Activated CD8-positive, alpha-beta memory T cell treated with anti-CD3 and anti-CD28 coated beads for 24 hours (primary cell): ENCODE data around the gene KCNIP4.

ENCODE experiments used
- DNase-seq: peaks from one replicate; pipeline ENCODE4 v3.0.0-alpha.2; 2020

The KCNIP4 gene

DNA sequence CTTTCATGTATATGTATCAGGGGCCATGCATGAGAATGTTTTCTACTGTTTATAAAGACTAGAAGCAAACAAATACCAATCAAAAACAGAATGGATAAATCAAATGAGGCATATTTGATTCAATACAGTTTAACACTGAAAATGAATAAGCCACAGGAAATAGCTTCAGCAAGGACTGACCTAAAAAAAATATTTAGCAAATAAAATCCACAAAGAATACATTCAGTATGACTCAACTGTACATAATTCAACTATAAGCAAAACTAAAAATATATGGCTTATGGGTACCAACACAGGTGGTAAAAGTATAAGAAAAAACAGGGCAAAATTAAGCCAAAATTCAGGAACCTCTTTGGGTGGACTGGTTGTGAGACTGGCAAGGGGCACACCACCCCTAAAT lies 112.9 kb downstream of the KCNIP4 start:
- no peak for DNase-seq

DNA sequence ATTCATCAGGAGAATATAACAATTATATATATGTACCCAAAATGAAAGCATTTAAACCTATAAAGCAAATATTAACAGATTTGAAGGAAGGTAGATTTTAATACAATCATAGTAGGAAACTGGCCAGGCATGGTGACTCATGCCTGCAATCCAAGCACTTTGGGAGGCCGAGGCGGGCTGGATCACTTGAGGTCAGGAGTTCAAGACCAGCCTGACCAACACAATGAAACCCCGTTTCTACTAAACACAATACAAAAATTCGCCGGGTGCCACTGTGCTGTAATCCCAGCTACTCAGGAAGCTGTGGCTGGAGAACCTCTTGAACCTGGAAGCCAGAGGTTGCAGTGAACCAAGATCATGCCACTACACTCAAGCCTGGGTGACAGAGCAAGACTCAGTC lies 118.3 kb downstream of the KCNIP4 start:
- DNase-seq: no peak

DNA sequence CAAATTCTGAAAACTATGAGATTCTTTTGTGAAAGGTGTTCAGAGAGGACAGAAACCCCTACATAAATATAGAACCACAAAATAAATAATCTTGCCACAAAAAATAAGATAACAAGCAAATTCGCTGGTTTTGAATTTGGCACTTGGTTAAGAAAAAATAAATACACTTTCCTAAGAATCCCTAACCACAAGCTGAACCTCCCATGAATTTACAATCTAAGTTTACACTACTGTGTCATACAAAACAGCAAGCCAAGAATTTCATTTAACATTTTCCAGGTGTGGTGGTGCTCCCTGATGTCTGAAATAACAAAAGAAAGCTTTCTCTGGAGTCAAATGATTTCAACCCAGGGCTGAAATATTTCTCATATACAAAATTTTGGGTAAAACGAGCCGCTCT lies 121.0 kb downstream of the KCNIP4 start:
- no peak for DNase-seq

DNA sequence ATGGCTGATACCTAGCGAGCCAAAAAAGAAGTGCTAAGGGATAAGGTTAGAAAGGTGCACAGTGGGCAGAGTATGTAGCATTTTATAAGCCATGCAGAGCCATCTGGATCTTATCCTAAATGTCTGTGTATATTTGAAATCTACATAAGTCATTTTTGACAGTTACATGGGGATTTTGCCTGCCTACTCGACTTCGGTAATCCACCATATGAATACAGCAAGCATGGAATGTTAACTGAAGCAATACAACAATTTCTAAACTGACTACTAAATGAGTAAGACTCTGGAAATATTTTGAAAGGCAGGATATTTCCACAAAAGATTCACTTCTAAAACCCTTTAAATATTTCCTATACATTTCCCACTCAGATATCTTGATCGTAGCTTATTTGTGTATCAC lies 122.5 kb downstream of the KCNIP4 start:
- DNase-seq: no peak

DNA sequence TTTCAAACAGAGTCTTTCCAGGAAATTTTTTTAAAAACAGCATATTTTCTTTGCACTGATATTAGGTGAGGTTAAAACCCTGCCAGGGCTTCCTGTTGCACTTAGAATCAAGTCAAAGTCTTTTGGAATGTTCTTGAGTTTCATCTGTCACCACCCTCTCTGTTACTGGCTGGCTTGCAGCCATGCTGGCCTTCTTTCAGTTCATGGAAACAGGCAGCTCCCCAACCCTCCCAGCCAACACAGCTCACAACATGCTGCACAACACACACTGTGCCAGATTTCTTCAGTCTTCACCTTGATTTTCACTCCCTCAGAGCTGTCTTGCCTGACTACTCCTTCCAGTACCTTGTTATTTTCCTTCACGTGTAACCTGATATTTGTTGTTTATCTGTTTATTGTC lies 129.5 kb downstream of the KCNIP4 start:
- DNase-seq: no peak

DNA sequence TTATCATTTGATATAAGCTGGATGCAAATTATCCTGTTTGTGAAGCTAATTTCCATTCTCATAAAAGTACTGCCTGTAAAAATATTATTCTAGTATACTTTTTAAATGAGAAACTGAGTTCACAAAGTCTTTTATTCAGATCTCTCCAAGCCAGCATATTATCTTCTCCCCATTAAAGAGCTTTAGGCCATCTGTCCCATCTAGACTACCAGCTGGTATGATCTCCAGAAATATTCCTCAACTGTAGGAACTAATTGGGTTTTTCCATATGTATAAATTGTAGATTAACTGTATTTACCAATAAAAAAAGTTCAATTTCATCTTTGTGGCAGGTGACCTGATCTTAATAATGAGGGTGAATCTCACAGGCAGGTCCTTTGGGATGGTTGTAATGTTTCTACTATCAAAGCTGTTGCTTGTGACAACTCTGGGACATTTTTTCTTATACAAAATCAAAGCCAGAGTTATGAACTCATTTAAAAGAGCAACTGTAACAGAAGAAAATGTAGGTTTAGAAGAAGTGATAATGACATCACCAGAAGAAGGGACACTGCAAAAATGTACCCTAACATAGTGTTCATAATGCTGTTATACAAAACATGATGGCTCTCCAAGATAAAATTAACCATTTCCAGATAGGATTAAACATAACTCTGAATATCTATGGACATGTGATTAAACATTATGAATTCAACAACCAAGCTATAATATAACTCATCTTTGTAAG lies 132.8 kb downstream of the KCNIP4 start:
- DNase-seq: no peak

DNA sequence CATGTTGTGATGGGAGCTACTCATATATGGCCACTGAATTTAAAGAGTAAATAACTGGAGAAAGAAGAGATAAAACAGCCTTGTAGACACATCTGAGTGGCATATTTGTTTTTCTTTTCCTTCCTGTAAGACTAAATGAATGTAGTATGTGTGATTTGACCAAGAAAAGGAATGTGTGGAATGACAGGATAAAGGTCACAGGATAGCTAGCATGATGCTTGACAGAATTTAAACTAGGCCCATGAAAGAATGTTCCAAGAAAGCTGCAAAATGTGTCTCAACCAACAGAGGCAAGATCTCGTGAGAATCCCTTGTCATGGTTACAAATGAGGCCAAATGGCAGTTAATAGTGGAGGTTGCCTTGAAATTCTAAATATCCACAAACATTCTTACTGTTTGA lies 137.0 kb downstream of the KCNIP4 start:
- no peak for DNase-seq

DNA sequence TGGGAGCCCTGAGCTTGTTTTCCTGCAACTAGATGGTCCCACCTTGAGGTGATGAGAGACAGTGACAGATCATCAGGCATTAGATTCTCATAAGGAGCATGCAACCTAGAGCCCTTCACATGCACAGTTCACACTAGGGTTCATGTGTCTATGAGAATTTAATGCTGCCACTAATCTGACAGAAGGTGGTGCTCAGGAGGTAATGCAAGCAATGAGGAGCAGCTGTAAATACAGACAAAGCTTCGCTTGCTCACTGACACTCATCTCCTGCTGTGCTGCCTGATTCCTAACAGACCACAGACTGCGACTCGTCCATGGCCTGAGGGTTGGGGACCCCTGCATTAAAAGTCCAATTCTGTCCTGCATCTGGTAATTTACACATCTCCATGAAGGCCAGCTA lies 141.6 kb downstream of the KCNIP4 start:
- no peak for DNase-seq

DNA sequence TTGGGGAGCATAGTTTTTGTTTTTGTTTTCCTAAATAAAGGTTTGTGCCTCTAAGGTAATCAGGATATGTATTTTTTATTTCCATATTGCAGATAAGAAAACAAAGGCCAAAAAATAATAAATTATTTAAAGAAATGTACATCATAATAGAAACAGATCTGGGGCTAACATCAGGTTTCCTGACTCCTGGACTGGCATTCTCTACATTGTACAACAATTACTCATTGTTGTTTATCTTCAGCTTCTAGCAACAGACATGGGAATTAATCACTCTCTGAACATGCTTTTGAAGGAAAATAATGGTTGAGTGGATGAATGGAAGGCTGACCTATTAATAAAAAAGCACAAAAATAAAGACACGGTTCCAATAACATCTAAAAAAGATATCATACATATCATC lies 146.2 kb downstream of the KCNIP4 start:
- no peak for DNase-seq

DNA sequence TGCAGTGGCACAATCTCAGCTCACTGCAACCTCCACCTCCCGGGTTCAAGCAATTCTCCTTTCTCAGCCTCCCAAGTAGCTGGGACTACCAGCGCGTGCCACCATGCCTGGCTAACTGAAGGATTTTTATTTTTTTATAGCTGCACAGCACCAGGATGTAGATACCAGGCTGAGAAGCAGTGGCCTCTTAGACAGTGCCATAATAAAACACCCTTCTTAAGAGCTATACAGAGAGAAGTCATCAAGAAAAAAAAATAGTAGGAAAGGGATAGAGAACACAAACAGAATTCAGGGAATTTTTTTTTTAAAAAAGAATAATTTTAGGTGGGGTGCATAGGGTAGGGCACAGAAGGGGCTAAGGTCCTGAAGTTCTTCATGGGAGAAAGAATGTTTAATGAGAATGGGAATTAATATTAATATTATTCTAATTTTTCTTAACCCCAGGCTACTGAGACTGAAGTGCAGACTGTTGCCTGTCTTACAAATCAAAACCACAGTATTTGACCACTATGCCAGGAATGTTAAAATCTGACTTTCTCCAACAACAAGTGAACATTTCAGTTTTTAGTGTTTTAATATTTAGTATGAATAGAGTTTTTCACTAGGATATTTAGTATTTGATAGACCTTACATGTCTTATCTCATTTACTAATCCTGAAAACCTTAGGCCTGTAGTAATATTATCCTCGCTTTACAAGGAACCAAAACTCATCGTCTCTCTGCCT lies 146.7 kb downstream of the KCNIP4 start:
- DNase-seq: no peak

DNA sequence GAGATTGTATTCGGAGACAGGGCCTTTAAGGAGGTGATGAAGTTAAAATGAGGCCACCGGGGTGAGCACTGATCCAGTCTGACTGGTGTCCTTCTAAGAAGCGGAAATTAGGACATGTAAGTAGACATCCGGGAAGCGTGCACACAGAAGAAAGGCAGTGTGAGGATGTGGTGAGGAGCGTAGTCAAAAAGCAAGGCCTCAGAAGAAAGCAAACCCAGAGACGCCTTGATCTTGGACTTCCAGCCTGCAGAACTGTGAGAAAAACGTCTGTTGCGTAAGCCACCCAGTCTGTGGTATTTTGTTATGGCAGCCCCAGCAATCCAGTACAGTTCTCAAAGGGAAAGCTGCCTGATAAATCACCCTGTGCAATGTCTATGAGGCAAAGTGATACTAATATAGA lies 153.5 kb downstream of the KCNIP4 start:
- no peak for DNase-seq

DNA sequence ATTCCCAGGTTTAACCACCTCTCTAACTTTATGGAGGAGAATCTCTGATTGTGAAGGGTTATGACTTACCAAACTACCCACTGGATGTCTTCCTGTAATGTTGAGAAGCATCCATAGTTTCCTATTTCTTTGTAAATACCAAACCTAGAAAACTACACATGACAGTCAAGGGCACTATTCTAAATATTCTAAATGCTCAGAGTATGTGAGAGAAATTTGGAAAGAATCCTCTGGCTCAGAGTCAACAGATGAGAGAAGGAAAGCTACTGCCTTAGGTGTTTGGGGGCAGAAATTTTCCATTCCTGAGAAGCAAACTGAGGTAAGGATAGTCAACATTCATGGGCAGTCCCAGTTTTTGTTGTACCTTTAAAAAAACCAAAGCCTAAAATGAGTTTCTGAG lies 155.8 kb downstream of the KCNIP4 start:
- no peak for DNase-seq

DNA sequence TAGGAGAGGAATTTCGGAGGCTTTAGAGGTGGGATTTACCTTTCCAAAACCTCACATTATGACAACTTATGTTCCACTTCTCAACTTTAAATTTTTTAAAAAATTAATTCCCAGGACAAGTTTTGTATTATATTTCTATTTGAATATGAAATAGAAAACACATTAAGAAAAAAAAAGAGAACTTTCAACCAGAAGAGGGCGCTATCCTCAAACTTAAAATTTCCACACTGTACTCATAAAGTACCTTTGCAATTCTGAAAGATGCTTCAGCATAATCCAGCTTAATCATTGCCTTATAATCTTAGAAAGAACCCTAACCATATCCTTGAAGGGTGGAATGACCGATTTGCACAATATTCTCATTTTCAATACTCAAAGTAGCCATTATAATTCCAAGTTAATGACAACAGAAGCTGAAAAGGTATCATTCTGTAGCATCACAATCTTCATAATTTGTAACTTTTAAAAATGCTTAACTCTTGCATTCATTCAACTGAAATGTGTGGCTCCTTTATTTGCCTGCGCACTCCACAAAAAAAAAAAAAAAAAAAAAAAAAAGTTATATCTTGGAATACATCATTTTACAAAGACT lies 158.0 kb downstream of the KCNIP4 start:
- DNase-seq: no peak

DNA sequence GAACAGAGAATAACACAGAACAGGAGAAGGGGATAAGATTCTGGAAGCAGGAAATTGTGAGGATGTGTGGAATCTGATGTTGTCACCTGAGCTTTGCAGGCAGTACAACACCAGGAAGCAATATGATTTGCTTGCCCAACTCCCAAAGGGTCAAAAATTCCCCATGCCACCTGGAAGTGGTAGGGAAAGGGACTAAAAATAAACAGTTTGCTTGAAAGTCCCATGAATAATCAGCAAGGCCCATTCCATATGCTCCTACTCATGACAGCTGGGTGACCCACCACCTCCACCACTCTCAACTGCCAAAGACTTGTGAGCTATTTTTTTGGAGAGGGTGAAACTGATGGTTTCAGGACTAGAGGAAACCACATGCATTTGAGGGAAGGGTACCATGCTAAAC lies 168.4 kb downstream of the KCNIP4 start:
- no peak for DNase-seq

DNA sequence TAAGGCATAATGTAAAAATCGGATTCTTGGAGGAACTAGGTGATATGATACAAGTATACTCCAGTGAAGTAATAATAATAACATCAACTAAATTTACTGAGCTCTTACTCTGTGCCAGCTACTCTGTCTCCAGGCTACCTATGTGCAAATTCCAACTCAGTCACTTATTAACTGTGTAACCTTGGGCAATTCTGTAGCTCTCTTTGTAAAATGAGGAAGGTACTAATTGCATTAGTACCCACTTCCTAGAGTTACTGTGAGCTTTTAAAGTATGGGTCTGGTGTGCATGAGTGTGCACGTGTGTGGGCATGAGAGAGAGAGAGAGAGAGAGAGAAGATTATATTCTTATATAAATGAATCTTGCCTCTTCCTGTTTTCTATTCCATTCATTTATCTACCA lies 169.9 kb downstream of the KCNIP4 start:
- DNase-seq: no peak

DNA sequence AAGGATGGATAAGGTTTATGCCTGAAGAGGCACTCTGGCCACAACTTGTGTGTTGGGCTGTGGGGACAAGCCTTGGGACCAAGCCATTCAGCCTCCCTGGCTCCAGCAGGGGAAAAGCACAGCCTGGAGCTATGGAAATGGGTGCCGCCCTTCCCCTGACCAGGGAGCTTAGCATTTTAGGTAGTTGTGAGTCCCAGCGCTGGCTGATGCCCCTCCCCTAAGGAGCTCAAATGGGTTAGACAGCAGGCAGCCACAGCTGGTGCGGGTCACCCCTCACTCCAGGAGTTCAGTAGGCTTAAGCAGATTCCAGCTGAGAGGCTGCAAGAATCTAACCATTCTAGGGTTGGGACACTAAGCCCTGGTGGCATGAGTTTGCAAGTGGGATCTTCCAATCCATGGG lies 172.9 kb downstream of the KCNIP4 start:
- DNase-seq: no peak

DNA sequence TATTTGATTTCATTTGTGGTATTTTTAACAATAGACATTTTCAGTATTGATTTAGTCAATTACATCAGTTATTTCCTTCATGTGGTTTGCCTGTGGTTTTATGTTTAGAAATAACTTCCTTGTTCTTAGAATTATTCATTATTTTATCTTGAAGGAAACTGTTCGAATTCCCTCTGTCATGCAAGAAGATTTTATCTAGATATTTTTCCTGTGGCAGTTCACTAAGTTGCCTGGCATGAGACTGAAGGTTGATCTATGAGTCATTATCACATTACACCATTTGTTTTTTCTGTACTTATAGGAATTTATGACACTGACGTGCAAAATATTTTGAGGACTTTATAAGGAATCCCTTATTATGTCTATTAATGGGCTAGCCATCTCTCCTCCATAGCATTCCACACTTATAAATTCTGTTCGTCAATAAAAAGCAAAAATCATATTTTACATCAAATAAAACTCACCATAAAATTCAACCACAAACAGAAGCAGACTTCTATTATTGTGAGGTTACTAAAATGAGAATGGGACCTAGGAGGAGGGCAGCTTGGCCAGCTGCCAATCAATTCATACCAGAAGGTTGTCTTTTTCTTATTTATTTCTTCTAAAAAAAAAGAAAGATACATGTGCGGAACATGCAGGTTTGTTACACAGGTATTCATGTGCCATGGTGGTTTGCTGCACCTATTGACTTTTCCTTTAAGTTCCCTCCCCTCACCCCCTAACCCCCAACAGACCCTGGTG lies 179.0 kb downstream of the KCNIP4 start:
- DNase-seq: no peak

DNA sequence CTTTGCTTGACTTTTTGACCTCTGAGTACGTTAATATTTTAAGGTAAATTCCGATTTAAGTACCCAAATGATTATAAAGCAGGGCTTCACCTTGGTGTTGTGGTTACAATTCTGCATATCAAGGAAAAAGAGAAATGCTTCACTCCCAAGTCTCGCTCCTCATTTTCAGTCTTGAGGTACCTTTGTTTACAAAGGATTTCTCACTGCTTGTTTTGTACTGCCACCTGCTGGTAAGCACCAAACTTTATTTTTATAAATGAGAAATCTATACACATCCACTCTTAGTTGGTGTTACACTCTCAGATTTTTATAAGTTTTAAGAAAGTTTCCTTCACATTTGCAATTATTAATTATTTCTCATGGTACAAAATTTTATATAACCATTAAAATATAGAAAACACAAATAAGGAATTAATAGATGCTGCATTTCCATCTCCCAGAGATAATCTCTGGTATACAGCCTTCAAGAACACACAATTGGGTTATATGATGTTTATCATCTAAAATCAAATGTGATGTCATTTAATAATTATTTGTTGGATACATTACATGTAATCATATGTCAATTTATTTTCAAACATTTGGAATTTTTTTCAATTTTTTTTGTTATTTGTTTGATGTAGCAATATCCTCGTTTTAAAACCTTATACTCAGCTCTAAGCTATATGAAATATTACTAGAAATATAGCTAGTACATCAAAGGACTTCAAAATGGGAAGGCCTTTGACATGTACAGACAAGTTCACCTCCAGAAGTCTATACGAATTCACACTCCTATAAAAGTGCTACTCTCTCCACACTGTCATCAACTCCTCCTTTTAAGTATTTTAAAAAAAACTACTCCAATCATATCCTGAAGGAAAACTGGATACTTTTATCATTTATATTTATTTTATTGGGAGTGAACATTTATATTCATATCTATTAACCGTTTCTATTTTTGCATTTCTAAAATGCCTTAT lies 179.9 kb downstream of the KCNIP4 start:
- DNase-seq: no peak

DNA sequence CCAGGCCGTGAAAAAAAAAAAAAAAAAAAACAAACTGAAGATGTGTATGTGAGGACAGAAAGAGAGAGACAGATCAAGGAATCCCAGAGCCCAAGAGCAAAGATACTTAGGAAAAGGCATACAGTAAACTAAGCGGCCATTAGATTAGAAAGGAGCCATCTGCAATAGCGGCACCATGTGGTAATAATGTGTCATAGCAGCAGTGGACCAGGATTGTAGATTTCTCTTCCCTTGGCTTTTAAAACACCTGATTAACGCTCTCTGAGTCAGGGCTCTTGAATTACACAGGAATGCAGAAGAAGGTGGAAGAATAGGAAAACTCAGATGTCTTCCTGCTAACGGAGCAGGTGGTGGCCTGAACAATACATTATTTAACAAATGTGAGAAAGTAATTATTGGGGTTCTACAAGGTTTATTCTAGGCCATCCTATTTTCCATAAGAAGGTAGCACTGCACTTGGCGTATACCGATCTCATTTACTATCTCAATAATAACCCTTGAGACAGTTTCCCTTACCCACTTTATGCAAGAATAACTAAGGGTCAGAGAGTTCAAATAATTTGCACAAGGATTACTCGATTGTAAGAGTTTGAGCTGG lies 182.7 kb downstream of the KCNIP4 start:
- DNase-seq: no peak

DNA sequence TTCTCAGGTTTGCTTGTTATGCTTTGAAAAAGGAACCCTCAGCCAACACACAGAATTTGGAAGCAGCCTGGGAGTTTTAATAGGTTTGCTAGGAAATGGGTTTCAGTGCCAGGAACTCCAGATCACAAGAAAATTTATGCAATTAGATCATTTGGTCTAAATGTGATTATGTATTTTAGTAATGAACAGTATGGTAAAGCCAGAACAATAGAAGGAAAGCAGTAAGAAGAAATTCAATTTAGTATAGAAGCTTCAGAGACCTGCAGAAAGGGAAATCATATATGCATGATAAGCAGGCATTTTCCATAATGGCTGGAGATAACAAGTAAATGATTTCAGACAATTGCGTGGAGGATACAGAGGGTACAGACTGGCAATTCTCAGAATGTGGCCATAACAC lies 184.7 kb downstream of the KCNIP4 start:
- no peak for DNase-seq

DNA sequence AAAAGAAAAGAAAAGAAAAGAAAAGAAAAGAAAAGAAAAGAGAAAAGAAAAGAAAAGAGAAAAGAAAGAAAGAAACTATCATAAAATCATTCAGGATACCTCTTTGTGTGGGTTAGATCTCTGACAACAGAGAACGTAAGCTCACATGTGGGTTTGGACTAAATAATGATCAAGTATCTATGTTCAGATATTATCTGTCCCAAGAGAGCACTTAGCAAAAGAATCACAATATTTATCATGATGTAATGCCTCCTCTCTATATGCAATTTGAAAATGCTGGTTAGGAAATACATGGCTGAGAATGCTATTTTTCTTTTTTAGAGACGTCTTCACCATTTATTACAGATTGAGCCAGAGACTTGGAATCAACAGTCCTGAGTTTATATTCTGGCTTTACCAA lies 191.3 kb downstream of the KCNIP4 start:
- no peak for DNase-seq
